ENCODE measurements around the gene AP3S2.
"Not testable (repeated sequence)": the region's sequence is repeated elsewhere in the genome, so short reads cannot be mapped to it uniquely, and the experiment has no call there.

Gene AP3S2

DNA sequence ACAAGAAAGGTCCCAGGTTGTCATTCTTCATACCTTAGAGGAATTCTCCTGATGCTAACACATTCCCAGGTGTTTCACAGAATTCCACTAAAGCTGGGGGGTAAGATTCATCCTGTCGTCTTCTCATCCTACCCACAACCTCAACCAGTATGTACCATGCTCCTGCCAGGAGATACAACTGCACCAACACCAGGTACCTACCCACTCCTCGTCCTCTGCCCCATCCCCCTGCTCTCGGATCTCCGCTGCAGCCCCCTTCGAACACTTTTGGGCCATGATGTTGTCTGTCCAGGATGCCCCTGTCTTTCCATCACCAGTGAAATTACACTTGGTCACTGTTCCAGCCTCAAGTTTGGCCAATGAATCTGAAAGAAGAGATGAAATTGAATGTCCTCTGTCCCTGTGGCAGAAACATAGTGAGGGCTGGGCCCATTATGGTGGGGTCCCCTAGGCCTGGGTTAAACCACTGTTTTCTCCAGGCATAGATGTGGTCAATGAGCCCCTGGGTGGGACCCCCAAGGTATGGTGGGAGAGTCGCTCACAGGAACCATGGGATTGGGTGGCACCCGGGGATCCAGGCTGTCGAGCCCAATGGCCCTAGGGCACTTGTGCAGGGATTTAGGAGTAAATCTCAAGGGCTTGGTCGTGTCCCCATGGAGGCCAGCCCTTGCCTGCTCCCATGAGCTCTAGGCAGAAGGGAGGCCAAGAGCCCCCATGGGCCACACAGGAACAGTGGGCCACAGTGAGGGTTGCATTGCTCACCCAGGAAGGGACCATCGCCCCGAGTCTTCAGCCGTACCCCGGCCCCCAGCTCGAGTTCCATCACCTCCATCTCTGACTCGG, 9.4 kb upstream of the AP3S2 start:
- DNase-seq (ENCODE audit: low read depth) = no peak

DNA sequence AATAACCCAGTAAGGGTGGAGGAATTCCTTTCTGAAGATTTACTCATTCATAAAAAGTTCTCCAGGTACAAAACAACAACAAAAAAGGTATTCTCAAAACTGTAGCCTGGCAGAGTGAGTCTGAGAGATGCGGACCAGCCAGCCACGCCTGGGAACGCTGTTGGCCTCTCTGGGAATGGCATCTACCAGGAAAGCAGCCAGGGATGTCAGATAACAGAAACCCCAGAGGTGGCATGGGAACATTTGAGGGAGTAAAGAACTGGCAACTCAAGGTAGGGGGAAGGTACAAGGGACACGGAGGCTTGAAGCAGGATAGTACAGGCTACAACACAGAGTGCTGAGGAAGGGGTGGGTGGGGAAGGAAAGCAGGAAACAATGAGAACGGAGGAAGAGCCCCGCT, 7.1 kb upstream of the AP3S2 start:
- no peak for DNase-seq (ENCODE audit: low read depth)

DNA sequence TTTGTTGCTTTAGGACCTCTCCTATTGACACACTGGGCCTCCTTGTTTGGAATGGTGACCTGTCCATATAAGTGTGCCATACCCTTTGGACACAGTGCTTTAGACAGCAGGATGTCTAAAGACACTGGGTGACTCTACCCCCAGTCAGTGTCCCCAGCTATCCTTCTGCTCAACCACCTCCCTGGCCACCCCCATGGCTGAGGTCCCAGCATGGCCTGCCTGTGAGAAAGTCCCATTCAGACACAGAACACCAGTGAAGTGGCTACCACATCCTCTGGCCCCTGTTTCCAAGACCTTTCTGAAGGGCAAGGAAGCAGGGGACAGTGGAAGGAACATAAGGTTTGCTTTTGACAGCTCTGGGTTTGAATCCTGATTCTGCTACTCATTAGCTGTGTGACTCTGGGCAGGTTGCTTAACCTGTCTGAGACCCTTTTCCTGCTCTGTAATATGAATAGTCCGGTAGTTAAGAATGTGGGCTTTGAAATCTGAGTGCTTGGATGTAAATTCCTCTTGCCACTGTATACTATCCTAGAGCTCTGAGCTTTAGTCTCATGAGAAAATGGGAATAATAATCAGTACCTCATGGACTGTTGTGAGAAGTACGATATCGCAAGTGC, 6.3 kb upstream of the AP3S2 start:
- DNase-seq (ENCODE audit: low read depth) = no peak

DNA sequence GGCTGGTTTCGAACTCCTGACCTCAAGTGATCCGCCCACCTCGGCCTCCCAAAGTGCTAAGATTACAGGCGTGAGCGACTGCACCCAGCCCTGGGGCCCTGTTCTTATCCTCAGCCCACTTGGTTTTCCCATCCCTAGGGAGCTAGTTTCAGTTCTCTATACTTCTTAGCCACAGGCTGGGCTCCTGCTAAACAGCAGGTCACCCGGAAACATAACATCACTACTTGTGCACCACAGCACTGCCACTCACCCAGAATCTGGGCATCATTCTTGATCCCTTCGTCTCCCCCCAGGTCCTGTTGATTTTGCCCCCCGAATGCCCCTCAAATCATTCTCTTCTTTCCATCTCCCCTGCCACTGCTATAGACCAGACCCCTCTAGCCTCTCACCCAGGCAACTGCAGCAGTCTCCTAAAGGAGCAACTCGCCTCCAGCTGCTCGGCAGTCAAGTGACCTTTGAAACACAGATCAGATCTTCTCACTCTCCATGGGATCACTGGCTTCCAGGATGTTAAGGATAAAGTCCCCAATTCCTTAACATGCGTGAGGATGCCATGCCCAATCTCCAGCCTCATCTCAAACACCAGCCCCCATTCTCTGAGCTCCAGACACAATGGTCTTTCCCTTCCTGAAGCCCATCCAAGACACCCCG, 5.6 kb upstream of the AP3S2 start:
- no peak for DNase-seq (ENCODE audit: low read depth)

DNA sequence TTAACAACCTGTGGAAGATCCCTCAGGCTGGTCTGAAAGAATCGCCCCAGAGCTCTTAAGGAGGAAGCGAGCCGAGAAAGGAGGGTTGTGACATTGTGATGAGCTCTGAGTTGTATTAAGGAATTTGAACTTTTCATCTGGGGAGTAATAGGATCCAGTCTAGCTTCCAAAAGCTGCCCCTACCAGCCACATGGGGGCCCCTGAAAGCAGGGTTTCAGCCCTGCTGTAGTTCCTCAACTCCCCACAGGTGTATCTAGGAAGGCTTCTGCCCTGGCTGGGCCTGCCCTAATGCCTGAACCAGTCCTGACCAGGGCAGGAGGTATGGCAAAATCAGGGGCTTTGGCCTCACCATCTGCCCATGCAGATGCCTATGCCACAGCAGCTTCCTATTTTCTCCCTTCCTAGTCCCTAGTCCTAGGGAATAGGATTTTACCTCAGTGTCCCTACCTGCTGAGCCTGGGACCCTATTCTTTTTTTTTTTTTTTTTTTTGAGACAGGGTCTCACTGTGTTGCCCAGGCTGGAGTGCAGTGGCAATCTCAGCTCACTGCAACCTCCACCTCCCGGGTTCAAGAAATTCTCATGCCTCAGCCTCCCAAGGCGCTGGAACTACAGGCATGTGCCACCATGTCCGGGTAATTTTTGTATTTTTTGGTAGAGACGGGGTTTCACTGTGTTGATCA, 5.0 kb upstream of the AP3S2 start:
- DNase-seq (ENCODE audit: low read depth) = peak; percentile 16

DNA sequence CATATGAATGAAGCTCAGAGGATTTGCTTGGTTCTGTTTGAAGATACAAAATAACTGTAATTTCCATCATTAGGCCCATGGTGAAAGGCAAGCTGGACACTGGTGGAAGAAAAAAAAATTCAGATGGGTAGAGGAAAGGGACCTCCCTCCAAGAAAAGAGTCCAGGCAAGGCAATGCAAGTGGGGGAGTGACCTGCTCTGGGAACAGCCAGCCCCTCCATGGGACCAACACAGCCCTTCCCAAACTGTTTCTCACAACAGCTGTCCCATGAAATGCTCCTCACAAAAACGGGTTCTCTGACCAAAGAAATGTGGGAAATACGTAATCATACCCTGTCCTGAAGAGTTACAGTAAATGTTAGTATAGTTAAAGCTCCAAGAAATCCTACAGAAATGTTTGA, 4.4 kb upstream of the AP3S2 start:
- no peak for DNase-seq (ENCODE audit: low read depth)

DNA sequence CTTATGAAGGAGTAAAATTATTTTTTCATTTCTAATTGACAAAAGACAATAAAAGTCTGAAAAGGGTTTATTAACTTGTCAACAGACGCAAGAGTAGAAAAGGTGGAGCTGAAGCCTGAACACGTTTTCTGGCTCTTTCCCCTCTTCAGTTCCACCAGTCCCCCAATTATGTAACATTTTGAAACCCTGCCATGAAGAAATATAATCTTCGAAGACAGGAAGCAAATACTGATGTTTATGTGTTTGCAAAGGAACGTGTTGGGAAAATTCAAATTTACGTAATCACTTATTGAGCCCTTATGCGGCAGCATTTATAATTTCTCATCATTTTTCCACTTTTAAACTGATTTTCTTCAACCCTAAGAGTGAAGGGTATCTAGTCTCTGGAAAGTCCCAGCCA, 767 bp downstream of the AP3S2 start:
- DNase-seq (ENCODE audit: low read depth) = no peak

DNA sequence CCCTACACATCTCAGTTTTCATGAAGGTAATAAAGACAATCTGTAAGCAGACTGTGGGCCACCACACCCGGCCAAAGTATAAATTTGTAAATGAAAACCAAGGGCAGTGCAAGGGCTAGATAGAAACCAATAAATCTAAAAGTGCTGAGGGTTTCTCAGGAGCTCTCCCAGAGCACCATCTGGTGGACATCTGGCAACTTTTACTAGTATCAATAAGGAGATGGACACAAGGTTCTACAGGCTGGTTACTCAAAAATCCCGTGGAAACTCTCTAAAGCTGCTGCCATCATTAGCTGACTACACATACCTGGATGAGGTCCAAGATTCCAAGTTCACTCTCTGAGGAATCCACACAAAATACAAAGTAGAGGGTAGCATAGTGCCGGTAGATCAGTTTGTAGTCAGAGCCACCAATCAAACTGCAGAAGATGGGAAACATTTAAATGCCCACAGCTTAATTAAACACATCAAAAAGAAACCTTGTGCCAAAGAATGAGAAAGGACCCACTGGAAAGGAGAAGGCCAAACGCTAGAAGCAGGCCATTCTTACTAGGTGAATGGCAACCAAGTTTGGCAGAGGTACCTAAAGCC, 5.5 kb downstream of the AP3S2 start:
- DNase-seq (ENCODE audit: low read depth) = no peak

DNA sequence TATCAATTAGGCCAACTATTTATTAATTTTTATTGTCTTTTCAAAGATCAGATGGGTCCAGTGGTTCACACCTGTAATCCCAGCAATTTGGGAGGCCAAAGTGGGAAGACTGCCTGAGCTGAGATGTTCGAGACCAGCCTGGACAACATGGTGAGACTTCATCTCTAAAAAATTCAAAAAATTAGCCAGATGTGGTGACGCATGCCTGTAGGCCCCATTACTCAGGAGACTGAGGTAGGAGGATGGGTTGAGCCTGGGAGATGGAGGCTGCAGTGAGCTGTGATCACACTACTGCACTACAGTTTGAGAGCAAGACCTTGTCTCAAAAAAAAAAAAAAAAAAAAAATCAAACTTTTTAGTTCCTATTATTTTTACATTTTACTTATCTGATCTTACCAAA, 8.2 kb downstream of the AP3S2 start:
- no peak for DNase-seq (ENCODE audit: low read depth)

DNA sequence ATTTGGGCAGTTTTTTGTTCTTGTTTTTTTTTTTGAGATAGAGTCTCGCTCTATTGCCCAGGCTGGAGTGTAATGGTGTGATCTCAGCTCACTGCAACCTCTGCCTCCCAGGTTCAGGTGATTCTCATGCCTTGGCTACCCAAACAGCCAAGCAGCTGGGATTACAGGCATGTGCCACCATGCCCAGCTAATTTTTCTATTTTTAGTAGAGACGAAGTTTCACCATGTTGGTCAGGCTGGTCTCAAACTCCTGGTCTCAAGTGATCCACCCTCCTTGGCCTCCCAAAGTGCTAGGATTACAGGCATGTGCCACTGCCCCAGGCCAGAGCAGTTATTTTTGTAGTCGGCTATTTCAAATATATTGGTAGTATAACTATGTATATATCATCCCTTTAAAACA, 8.6 kb downstream of the AP3S2 start:
- not testable (repeated sequence) for DNase-seq (ENCODE audit: low read depth)

DNA sequence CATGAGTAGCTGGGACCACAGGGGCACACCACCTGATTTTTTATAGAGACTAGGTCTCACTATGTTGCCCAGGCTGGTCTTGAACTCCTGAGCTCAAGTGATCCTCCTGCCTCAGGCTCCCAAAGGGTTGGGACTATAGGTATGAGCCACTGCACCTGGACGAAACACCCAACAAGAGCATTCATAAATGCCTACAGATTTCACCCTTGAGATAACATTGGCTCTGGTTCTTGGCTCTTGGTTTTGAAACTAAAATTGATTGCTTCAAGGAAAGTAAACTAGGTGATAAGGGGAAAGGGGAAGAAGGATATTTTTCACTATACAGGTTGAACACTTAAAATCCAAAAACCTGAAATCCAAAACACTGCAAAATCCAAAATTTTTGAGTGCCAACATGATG, 10.3 kb downstream of the AP3S2 start:
- no peak for DNase-seq (ENCODE audit: low read depth)

DNA sequence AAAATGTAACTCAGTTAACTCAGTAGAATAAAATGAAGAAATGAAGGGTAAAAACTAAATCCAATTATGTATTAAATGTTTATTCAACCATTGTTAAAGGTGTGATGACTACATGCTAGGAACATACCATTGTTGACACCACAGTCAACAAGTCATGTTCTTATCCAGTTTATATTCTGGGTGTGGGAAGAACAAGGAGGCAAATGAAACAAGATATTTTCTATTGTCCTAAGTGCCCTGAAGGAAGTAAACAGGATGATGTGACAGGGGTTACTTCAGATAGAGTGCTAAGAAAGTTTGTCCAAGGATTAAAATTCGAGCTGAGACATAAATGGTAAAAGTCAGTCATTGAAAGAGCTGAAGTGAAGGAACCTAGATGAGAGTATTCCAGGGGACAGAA, 13.1 kb downstream of the AP3S2 start:
- DNase-seq (ENCODE audit: low read depth) = no peak

DNA sequence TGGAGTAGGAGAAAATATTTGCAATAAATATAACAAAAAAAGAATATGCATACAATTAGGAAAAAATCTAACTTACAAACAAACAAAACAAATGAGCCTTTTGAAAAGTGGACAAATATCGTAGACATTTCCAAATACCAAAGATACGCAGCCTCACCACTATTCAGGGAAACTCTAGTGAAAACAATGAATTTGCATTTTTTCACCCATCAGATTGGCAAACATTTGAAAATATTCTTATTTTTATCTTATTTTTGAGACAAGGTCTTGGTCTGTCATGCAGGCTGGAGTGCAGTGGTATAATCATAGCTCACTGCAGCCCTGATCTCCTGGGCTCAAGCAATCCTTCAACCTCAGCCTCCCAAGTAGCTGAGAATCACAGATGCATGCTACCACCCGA, 15.5 kb downstream of the AP3S2 start:
- no peak for DNase-seq (ENCODE audit: low read depth)

DNA sequence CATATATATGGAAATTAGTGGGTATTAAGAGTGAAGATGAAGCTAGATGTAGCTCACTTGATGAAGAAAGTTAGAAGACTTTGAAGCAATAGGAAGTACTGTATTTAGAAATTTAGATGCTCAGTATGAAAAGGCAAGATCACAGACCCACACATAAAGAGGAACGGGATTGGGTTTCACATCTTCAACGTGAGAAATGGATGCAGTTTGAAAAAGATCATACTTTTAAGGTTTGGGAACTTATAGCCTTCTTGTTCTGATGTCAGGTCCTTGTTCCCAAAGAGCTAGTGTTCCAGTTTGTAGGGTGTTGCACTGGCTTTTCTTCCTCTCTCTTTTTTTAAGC, 16.7 kb downstream of the AP3S2 start:
- DNase-seq (ENCODE audit: low read depth) = no peak

DNA sequence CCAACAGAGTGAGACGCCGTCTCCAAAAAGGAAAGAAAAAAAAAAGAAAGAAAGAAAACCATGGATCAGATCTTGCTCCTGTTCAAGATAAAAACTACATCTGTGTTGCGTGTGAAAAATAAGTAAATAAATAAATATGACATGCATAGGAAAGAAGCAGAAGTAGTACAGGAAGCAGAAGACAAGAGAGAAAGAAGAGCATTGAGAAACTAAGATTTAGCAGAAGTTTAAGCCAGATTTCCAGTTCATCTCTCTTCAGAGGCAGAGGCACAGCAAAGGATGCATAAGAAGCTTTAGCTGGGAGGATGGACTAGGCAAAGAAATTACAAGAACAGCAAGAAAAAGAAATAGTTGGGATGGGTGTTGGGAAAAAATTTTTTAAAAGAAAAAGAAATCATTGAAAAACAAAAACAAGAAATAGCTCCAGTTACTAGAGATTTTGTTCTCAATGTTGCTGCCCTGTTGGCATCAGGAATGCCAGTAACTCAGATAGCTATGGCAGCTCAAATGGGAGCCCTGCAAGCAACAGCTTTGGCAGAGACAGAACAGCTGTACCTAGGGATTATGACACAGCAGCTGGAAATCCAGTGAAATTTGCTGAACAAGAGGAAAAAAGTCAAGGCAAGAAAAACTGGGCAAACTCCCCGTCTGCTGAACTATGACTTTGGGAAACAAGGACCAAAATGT, 17.3 kb downstream of the AP3S2 start:
- DNase-seq (ENCODE audit: low read depth) = no peak

DNA sequence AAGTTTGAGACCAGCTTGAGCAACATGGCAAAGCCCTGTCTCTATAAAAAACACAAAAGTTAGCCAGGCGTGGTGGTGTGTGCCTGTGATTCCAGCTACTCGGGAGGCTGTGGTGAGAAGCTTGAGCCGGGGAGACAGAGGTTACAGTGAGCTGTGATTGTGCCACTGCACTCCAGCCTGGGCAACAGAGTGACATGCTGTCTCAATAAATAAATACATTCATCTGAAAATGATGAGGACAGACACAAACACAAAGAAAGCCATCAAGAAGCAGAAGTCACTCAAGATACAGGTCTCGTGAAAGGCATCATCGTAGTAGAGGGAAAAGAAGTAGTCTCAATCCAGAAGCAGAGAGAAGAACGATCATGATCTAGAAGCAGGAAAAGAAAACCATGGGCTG, 18.1 kb downstream of the AP3S2 start:
- no peak for DNase-seq (ENCODE audit: low read depth)

DNA sequence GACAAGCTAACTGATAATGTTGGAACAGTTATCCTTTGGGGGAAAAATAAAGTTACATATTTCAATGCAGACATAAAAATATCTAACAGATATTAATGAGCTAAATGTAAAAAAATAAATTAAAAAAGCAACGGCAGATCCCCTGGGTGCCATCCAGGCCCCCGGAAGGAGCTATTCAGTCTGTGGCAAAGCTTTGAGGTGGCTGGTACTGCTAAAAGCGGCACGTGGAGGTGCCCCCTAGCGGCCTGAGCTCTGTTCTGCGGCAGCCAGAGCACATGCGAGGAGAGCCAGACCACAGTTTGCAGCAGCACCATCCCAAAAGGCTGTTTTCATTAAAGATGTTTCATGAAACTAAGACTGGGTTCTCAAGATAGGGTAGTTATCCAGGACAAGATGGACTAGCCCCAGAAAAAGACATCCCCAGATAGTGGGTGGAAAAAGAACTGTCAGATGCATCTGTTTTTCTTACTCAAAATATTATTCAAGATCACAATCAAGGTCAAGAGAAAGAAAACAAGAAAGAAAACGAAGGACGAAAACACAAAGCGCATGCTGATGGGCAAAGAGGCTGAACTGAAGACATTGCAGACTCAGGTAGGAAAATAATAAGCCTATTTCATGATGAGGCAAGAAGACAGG, 18.7 kb downstream of the AP3S2 start:
- peak; percentile 68 for DNase-seq (ENCODE audit: low read depth)

DNA sequence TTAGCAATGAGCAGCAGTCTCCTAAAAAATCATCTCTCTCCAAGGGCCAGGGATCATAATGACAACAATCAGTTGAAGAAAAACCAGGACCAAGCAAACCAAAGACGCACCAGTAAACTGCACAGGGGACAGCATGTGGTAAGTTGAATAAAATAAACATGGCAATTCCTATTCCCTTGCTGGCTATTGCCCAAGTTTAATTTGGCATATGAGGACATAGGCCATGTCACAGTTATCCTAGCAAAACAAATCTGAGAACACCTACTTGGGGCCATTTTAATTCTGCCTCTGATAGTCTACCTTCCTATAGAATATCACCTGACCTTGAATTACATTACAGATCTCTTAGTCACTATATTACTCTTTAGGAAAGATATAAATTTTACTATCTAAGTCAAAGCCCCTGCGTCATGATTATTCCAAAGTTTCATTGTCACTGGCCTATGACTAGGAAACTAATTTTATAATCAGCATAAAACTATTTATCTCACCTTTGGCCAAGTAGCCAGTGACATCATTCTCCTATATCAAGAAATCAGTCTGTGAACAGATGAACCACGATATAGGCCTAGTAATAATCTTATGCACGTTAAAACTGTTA, 23.0 kb downstream of the AP3S2 start:
- DNase-seq (ENCODE audit: low read depth) = no peak

DNA sequence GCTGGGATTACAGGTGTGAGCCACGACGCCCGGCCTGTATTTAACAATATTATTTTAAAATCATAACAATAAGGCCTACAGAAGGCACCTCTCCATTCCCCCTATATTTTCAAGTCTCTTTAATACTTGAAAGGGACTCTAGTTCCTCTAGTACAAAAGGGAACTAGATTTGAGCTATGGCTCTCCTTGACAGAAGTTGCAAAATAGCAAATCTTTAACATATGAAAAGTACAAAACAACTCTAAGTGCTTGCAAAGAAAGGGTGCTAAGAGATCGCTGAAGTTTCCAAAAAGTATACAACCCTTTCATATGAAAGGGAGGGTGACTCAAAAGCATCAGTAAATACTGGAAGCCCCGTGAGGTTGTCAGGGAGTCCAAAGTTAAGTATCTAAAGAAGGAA, 23.8 kb downstream of the AP3S2 start:
- no peak for DNase-seq (ENCODE audit: low read depth)

DNA sequence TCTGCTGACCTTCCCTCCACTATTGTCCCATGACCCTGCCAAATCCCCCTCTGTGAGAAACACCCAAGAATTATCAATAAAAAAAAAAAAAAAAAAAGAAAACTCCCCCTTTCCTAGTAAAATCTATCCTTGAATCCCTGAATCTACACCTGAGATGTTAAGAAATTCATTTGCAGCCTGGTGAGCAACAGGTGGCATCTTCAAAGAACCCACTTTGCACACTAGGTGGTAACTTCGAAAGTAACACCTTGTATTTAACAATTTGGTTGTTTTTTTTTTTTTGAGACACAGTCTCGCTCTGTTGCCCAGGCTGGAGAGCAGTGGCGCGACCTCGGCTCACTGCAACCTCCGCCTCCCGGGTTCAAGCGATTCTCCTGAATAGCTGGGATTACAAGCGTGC, 24.3 kb downstream of the AP3S2 start:
- DNase-seq (ENCODE audit: low read depth) = not testable (repeated sequence)

All from activated T-helper 9 cell treated with anti-CD3 and anti-CD28 coated beads, Interleukin-2, amount 50 U/mL, for 16 hours (primary cell).